ENCODE results near the gene RAB7B. TPM values are rescaled to one million over a fixed set of nuclear protein-coding genes. Genes with fewer than 3 reads are reported as not detected.

RAB7B gene
- total RNA-seq, 1 donor from 2014 or later = 0.78 TPM

DNA sequence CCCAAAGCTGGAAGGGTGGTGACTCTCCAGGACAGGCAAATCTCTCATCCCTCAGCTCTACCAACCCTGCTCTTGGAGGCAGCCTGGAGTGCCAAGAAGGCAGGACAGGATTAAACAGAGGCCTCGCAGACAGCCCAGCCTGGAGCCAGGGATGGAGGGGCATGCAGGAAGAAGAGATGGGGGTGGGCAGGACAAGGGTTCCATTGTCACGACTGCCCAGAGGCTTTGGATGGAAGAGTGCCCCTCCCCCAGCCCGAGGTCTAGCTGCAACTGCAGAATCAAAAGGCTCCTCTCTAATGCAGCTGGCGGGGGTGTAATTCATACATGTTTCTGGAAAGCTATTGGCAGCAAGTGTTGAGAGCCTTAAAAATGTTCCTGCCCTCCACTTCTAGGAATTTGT is 8.8 kb downstream of the RAB7B start:
- Mint-ChIP-seq H3K4me1 (ENCODE audit: unreplicated experiment) (peaks cover 5% of the 10 kb centered on the region), H3K27me3 (ENCODE audit: unreplicated experiment) (peaks cover 5% of the 10 kb centered on the region), H3K27ac (ENCODE audit: unreplicated experiment) (no peak overlapping the region), H3K4me3 (ENCODE audit: unreplicated experiment) (no peak overlapping the region), H3K9me3 (ENCODE audit: unreplicated experiment) (no peaks in the 10 kb centered on the region), H3K36me3 (ENCODE audit: unreplicated experiment) (peaks cover 4% of the 10 kb centered on the region)
- TF ChIP-seq, protein P1, sequence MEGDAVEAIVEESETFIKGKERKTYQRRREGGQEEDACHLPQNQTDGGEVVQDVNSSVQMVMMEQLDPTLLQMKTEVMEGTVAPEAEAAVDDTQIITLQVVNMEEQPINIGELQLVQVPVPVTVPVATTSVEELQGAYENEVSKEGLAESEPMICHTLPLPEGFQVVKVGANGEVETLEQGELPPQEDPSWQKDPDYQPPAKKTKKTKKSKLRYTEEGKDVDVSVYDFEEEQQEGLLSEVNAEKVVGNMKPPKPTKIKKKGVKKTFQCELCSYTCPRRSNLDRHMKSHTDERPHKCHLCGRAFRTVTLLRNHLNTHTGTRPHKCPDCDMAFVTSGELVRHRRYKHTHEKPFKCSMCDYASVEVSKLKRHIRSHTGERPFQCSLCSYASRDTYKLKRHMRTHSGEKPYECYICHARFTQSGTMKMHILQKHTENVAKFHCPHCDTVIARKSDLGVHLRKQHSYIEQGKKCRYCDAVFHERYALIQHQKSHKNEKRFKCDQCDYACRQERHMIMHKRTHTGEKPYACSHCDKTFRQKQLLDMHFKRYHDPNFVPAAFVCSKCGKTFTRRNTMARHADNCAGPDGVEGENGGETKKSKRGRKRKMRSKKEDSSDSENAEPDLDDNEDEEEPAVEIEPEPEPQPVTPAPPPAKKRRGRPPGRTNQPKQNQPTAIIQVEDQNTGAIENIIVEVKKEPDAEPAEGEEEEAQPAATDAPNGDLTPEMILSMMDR (IDR thresholded peaks at IDR 0.05) = no peak
- no peak for DNase-seq (ENCODE audit: extremely low spot score, unreplicated experiment)

DNA sequence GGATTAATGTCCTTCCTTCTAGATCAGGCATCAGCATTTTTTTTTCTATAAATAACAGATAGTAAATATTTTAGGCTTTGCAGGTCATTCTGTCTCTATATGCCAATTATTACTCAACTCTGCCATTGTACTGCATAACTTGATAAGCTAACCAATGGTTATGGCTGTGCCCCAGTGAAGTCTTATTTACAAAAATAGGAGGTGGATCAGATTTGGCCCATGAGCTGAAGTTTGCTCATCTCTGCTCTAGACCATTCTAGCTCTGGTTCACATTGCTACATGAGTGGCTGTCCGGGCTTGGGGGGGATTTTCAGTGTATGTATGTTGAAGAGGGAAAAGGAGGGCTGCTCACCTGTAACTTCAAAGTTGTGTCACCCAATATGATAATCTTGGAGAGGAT is 10.1 kb downstream of the RAB7B start:
- no peak overlapping the region for H3K27ac Mint-ChIP-seq (ENCODE audit: unreplicated experiment)
- no peak for DNase-seq (ENCODE audit: extremely low spot score, unreplicated experiment)
- H3K27me3 Mint-ChIP-seq (ENCODE audit: unreplicated experiment) = peaks cover 5% of the 10 kb centered on the region
- H3K4me3 Mint-ChIP-seq (ENCODE audit: unreplicated experiment) = no peak overlapping the region
- H3K9me3 Mint-ChIP-seq (ENCODE audit: unreplicated experiment) = no peaks in the 10 kb centered on the region
- H3K36me3 Mint-ChIP-seq (ENCODE audit: unreplicated experiment) = peaks cover 4% of the 10 kb centered on the region
- TF ChIP-seq, protein P1 (IDR thresholded peaks at IDR 0.05) = no peak
- H3K4me1 Mint-ChIP-seq (ENCODE audit: unreplicated experiment) = no peaks in the 10 kb centered on the region

DNA sequence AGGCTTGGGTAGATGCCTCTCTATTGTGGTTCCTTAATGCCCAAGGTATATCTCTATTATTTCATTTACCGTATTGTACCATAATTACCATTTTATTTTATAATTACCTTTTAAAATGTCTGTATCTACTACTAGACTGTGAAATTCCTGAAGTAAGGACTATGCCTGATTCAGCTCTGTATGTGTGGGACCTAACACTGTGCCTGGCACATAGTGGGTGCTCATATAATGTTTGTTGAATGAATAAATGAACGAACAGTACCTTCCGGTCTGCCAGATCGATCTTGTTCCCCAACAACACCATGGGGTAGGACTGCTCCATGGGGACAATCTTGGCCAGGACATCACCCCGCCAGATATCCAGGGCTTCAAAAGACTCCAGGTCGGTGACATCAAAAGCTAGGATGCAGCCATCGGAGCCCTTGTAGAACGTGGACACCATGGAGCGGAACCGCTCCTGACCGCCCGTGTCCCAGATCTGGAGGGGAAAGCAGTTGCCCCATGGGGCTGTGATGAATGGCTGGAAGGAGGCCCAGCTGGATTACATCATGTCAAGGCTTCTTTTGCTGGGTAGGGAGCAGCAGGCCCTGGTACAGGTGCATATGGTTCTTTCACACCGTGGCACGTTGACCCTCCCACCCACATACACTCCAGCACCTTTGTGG is 10.8 kb downstream of the RAB7B start:
- TF ChIP-seq, protein P1 (IDR thresholded peaks at IDR 0.05) = no peak
- Mint-ChIP-seq H3K27me3 (ENCODE audit: unreplicated experiment) (peaks cover 5% of the 10 kb centered on the region), H3K36me3 (ENCODE audit: unreplicated experiment) (peaks cover 4% of the 10 kb centered on the region), H3K9me3 (ENCODE audit: unreplicated experiment) (no peaks in the 10 kb centered on the region), H3K4me1 (ENCODE audit: unreplicated experiment) (no peaks in the 10 kb centered on the region), H3K4me3 (ENCODE audit: unreplicated experiment) (no peak overlapping the region), H3K27ac (ENCODE audit: unreplicated experiment) (no peak overlapping the region)
- DNase-seq (ENCODE audit: extremely low spot score, unreplicated experiment) = no peak

DNA sequence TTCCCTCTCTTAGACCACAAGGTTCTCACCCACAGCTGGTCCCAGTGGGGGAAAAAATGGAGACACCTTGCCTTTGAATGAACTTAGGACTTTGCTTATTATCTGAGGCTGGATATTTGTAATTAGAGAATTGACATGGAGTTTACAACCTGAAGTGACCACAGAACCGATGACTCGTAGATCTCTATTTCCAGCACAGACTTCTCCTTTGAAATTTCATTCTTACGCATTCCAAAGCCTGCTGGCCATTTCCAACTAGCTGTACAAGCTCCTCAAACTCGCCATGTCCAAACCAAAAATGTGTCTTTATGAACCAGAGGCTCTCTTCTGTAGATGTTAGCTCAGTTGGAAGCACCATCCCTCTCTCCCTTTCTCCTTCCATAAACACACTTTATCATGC is 12.0 kb downstream of the RAB7B start:
- Mint-ChIP-seq H3K27ac (ENCODE audit: unreplicated experiment) (no peak overlapping the region), H3K4me1 (ENCODE audit: unreplicated experiment) (no peaks in the 10 kb centered on the region), H3K27me3 (ENCODE audit: unreplicated experiment) (peaks cover 5% of the 10 kb centered on the region), H3K4me3 (ENCODE audit: unreplicated experiment) (no peak overlapping the region), H3K9me3 (ENCODE audit: unreplicated experiment) (no peaks in the 10 kb centered on the region), H3K36me3 (ENCODE audit: unreplicated experiment) (peaks cover 4% of the 10 kb centered on the region)
- TF ChIP-seq, protein P1 (IDR thresholded peaks at IDR 0.05) = no peak
- no peak for DNase-seq (ENCODE audit: extremely low spot score, unreplicated experiment)

DNA sequence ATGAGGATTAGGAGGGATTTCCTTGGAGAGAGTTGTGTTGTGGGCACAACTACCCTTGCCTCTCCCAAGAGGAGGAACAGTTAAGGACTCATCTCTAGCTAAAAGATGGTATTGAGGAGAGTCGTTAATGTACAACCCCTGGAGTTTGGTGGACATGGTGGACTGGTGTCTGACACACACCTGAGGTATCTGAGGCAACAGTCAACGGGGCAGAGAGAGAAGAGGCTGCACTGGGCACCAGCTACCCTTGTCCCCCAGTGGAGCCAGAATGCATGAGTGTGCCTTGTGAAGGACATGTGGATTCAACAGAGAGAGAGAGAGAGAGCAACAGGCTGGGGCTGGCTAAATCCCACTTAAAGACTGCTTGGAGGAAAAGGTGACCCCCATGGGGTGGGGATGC is 13.0 kb downstream of the RAB7B start:
- H3K4me3 Mint-ChIP-seq (ENCODE audit: unreplicated experiment) = no peak overlapping the region
- peaks cover 5% of the 10 kb centered on the region for H3K27me3 Mint-ChIP-seq (ENCODE audit: unreplicated experiment)
- DNase-seq (ENCODE audit: extremely low spot score, unreplicated experiment) = no peak
- TF ChIP-seq, protein P1 (IDR thresholded peaks at IDR 0.05) = no peak
- peaks cover 4% of the 10 kb centered on the region for H3K36me3 Mint-ChIP-seq (ENCODE audit: unreplicated experiment)
- H3K4me1 Mint-ChIP-seq (ENCODE audit: unreplicated experiment) = no peaks in the 10 kb centered on the region
- H3K9me3 Mint-ChIP-seq (ENCODE audit: unreplicated experiment) = no peaks in the 10 kb centered on the region
- no peak overlapping the region for H3K27ac Mint-ChIP-seq (ENCODE audit: unreplicated experiment)
